Raji (cell line): ENCODE data around the gene C6orf62.

Source experiments
- POLR2A ChIP-seq: IDR thresholded peaks from 2 replicates; pipeline ENCODE4 v1.6.1; 2011; ENCODE audit warnings: low read depth, low read length, control low read depth; ENCODE audit not compliant: insufficient read depth

C6orf62 gene

DNA sequence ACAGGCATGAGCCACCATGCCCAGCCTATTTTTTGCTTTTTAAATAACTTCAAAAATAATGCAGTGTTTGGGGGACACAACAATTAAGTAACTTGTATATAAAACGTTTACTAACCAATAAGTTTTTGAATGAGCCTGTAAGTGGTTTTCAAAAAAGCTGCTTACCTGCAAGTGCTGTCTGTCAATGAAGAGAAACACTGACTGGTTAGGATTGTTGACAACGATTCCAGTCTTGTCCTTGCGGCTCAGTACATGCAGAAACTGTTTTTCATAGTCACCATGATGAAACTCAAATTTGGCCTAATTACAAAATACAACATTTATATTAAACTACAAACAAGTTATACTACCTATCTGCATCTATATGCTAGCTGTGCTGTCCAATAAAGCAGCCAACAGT lies 10.3 kb downstream of the C6orf62 start:
- no peak for TF ChIP-seq POLR2A

DNA sequence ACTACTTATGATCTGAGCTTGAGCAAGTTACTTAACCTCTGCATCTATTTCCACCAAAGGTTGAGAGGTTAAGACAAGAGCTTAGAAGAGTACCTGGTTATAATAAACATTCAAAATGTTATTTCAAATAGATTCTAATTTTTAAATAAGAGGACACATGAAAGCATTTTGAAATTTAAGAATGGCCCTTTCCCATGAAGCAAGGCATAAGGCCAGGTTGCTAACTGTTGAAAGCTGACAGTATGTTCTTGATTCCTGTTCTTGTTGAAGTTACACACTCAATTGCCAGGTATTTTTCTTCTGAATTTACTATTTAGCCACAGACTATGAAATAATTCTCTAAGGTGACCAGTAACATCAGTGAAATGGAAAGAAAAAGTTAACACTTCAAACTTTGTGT lies 14.5 kb downstream of the C6orf62 start:
- TF ChIP-seq POLR2A = no peak

DNA sequence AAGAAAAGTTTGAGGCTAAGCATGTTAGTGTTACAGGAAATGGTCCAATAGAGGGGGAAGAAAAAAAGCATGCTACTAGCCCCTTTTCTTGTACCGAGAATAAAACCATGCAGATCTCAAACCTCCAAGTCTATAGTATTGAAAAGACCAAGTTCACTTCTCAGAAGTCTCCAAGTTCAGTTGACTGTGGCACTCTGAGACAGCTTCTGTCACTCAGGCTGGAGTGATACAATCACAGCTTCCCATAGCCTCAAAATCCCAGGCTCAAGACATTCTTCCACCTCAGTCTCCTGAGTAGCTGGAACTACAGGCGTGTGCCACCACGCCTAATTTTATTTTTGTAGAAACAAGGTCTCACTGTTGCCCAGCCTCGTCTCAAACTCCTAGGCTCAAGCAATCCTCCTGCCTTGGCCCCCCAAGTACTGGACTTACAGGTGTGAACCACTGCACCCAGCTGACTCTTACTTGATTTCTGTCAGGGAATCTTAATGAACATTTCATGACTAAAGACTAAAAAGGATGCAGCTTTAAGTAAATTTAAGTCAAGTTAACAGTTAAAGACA lies 16.2 kb downstream of the C6orf62 start:
- no peak for TF ChIP-seq POLR2A

DNA sequence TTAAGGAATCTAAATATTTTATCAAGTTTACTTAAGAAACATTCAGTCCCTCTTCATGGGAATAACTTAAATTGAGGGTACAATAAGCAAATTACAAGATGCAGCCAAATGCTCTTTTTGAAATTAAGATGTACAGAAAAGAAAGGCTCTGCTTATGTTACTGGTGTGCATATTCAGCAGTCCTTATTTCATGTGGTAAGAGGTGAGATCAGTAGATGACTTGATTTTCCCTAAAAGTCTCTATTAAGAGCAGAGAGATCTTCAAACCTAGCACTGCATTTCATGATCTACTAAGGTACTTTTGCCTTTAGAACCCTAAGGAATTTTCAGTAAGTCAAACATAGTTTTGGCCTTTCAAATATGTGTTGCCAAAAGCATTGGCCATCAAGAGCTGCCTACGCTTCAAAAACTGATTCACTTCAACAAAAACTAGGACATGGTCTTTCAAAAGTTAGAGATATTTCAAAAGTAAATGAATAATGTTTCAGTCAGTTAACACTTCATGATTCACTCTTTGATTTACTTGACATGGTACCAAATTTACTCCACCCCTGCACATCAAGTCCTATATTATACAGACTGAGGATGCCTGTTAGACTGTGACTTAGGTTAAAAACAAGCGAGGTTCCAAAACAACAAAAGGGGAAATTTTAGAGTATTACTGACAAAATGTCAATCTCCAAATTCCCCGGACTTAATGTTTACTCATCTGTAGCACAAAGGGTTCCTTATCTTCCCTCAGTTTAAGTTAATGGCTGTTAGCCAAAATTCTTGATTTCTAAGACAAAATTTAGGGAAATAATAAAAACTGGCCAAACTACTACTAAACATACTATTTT lies 19.2 kb downstream of the C6orf62 start:
- TF ChIP-seq POLR2A = no peak

DNA sequence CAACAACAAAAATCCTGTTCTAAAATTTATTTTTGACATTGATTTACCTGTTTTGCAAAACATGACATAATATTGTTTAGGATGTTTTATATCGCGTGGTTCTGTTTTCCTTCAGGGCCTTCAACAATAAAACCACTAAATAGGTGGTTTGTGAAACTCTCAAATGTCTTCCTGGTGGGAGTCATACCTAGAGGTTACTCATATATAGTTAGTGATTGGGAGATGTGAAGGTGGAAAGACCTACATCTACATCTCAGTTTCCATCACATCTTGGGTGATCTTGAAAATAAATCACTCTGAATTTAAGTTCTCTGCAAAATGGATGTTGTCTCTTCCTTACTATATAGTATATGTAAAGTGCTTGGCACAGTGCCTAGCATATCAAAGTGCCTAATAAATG lies 22.9 kb downstream of the C6orf62 start:
- TF ChIP-seq POLR2A = no peak

DNA sequence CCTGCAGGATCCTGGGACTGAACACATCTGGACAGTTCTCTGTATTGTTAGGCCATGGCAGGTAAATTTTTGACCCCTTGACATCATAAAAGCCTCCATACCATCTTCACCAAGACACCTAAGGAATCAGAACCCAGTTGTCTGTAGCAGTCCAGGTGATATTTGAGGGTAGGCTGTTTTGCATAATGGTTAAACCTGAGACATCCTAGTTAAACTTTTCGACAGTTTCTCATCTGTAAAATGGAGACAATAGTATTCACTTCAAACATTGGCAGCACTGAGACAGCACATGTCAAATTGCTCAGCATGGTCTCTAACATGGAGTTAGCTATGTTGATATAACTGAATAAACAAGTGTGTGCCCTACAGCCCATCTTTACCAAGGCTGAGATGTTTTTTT lies 24.8 kb downstream of the C6orf62 start:
- no peak for TF ChIP-seq POLR2A

DNA sequence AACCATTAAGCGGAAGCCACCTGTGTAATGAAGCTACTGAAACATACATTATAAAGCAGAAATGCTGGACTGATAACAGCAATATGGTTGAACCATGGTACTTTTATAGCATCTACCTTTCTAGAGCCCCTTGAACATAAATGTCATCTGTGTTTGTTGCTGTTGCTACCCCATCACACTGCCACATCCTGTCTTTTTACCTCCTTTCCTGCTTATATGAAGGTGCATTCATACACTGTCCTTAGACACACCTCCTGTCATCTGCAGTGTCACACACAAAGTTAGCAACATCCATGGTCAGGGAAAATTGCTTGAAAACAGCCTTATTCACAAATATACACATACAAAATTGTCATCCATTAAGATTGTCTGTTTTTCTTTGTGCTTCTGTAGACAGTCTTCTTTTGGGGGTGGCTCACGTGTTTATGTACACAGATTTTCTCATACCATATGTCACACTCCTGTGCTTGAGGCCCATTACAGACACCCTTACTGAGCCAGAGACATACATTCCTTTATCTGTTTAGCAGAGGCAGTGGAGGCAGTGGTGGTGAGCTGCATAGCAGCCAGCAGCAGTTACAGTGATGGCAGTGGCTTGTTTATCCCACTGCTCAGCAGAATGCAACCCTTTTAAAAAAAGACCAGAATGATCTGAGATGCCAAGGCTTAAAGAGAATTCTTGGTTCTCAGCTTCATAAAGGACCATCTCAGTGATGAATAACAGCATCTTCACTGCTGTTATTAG lies 25.9 kb downstream of the C6orf62 start:
- no peak for TF ChIP-seq POLR2A

DNA sequence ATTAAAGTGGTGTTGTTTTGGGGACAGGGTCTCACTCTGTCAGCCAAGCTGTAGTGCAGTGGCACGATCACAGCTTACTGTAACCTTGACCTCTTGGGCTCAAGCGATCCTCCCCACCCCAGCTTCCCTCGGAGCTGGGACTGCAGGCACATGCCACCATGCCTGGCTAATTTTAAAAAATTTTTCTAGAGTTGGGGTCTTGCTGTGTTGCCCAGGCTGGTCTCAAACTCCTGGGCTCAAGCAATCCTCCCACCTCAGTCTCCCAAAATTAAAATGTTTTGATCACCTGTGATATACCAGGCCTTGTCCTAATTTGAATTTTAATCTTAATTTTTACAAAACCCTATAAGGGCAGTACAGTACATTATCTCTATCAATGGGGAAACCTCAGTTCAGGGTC lies 26.5 kb downstream of the C6orf62 start:
- TF ChIP-seq POLR2A = no peak

DNA sequence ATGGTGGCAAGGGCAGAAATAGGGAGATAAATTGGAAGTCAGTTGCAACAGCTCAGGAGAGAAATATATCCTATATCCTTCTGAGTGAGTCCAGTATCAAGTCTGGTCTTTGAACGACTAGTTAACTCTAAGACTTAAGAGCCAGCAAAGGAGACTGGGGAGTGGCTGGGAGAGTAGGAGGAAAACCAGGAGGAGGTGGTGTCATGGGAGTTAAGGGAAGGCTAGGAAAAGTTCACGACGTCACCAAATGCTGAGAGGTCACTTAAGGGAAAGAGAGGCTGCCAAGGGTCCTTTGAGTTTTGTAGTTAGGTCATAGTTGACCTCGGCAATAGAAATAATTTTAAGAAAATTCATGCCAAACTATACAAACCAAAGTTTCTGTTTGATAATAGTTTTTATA lies 27.0 kb downstream of the C6orf62 start:
- TF ChIP-seq POLR2A = no peak

DNA sequence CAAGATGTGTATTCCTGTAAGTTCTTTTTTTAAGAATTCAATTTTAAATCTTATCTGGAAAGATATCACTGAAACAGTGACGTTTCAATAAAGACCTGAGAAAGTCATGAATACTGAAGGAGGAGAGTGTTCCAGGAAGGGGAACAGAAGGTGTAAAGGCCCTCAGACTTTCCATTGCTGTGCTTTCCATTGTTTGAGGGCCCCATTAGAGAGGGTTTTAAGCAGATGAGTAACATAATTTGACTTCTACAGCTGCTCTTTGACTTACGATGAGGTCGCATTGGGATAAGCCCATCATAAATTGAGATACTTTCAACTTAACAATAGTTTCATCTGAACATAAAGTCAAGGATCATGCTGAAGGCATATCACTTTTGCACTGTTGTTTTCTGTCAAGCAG lies 27.4 kb downstream of the C6orf62 start:
- no peak for TF ChIP-seq POLR2A

DNA sequence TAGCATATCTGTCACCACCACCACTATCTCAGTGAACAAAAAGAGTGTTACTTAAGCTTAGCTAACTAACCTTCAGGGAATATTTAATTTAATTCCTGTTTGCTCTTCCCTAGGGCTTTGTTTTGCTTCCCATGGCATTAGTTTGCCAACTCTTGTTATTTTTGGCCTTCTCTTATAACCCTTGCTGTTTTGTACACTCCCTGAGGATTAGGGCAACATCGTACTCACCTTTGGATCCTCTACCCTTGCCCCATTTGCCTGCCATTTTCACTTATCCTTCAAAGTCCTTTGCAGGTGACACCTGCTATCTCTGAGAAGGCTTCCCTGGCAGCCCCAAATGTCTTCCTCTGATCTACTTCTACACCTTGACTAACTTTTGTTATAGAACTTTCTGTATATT lies 28.4 kb downstream of the C6orf62 start:
- TF ChIP-seq POLR2A = no peak

DNA sequence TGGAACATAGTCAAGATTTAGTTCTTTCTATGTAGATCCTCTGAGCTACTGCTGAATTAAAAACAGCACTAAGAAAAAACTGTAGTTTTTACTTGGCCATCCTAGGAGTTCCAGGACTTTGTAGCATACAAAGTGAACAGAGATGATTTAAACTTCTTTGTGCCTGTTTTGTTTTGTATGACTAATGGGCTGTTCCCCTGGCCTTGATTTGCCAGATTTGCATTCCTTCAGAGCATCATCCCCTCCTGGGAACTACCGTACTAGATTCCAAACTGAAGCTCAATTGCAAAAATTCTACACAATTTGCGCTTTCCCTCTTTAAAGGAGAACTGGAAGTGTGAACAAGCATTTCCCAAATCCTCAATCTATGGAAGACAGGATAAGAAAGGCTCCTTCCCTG lies 29.0 kb downstream of the C6orf62 start:
- no peak for TF ChIP-seq POLR2A

DNA sequence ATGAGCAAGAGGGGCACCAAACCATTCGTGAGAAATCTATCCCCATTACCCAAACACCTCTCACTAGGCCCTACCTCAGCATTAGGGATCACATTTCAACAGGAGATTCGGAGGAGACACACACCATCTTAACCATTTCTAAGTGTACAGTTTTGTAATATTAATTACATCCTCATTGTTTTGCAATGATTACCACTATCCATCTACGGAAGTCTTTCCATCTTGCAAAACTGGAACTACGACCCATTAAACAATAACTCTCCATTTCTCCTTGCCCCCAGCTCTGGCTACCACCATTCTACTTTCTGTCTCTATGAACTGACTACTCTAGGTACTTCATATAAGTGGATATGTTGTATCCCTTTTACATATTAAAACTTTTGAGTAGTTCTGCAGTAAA lies 32.0 kb downstream of the C6orf62 start:
- TF ChIP-seq POLR2A = no peak

DNA sequence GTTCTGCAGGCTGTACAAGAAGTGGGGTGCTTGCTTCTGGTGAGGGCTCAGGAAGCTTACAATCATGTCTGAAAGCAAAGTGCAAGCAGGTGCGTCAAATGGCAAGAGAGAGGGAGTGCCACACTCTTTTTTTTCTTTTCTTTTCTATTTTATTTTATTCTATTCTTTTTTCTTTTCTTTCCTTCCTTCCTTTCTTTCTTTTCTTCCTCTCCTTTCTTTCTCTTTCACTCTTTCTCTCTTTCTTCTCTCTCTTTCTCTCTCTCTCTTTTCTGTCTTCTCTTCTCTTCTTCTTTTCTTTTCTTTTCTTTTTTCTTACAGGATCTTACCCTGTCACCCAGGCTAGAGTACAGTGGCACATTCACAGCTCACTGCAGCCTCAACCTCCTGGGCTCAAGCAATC lies 32.5 kb downstream of the C6orf62 start:
- no peak for TF ChIP-seq POLR2A

DNA sequence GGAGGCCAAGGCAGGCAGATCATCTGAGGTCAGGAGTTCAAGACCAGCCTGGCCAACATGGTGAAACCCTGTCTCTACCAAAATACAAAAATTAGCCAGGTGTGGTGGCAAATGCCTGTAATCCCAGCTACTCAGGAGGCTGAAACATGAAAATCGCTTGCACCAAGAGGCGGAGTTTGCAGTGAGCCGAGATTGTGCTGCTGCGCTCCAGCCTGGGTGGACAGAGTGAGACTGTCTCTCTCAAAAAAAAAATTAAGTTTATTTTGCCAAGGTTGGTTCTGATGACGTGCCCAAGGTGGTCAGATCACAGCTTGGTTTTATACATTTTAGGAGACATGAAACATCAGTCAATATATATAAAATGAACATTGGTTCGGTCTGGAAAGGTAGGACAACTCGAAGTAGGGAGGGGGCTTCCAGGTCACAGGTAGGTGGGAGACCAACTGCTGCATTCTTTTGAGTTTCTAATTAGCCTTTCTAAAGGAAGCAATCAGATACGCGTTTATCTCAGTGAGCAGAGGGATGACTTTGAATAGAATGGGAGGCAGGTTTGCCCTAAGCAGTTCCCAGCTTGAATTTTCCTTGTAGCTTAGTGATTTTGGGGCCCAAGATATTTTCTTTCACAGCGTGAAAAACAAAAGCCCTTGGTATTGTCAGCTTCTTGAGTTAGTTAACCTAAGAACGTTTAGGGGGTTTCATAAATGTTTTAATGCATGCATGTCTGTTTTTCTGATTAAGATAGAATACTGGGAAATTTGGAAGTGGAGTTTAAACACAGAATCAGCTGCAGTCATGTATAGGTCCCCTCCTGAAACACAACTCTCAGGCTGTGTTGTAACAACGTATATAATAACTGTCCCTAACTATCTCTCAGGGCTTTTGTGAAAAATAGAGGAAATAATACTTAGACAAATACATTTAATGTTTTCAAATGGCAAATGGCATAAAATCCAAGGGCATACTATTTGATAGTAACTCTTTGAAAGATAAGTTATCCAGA lies 35.4 kb downstream of the C6orf62 start:
- TF ChIP-seq POLR2A = no peak
